Spleen (tissue), 7 donors: ENCODE measurements around the gene LYPD4.

Experiments
- CTCF ChIP-seq, 11 experiments: fragments of 200-600 bp in 7 of 11; fragments of 450-650 bp in 4 of 11; sonication (generic) in 4 of 11; IDR thresholded peaks in 8 of 11; conservative IDR thresholded peaks in 3 of 11; 1 replicate in 7 of 11; 2 replicates in 4 of 11; pipeline versions ENCODE4 v1.4.0 to v1.8.0; 2016 to 2021; ENCODE audit warnings: antibody characterized with exemption in 11 of 11, inconsistent platforms in 4 of 11, mild to moderate bottlenecking in 1 of 11
- POLR2A ChIP-seq, 3 donors: fragments of 450-650 bp; IDR thresholded peaks; one replicate each; pipeline ENCODE4 v1.5.1; 2017; ENCODE audit warnings: antibody characterized with exemption in 3 of 3, mild to moderate bottlenecking in 1 of 3
- POLR2AphosphoS5 ChIP-seq, 3 donors: sonication (generic); formaldehyde crosslinking; IDR thresholded peaks; one replicate each; pipeline ENCODE4 v1.5.1; 2017; ENCODE audit warnings: antibody characterized with exemption in 3 of 3
- donor health status: DM: no; HTN: no; CAD: no; lungs with moderate emphysema.
- donor health status: DM: no; HTN: no; CAD: no.
- donor health status: DM: no; HTN: no; CAD: no.

- TF ChIP-seq CTCF (IDR thresholded peaks at IDR 0.05 in 8 of 11, conservative IDR thresholded peaks at IDR 0.05 in 3 of 11) (no peak), POLR2A (IDR thresholded peaks at IDR 0.05) (no peak), POLR2AphosphoS5 (IDR thresholded peaks at IDR 0.05) (no peak)
Measured at GRCh38 chr19:41847351-41848105, 3.0 kb upstream of the LYPD4 start.
